Erythroblast (primary cell): Measurements from ENCODE around the gene HJURP.
A peak's percentile ranks its signal among the peaks of the same experiment; 100 is the strongest.
"Not testable (repeated sequence)": the region's sequence is repeated elsewhere in the genome, so short reads cannot be mapped to it uniquely, and the experiment has no call there.

ENCODE experiments used
- DNase-seq, 2 experiments: peaks; one replicate each; lab custom pipeline; 2025; lab: John Stamatoyannopoulos, UW
- GATA1 ChIP-seq: IDR thresholded peaks from 2 replicates; pipeline ENCODE4 v1.6.1; 2011; ENCODE audit warnings: low read depth, mild to moderate bottlenecking, control low read depth, low read length, moderate library complexity
- POLR2A ChIP-seq: IDR thresholded peaks from 2 replicates; pipeline ENCODE4 v1.6.1; 2011; ENCODE audit warnings: mild to moderate bottlenecking, low read length

Gene HJURP, protein sequence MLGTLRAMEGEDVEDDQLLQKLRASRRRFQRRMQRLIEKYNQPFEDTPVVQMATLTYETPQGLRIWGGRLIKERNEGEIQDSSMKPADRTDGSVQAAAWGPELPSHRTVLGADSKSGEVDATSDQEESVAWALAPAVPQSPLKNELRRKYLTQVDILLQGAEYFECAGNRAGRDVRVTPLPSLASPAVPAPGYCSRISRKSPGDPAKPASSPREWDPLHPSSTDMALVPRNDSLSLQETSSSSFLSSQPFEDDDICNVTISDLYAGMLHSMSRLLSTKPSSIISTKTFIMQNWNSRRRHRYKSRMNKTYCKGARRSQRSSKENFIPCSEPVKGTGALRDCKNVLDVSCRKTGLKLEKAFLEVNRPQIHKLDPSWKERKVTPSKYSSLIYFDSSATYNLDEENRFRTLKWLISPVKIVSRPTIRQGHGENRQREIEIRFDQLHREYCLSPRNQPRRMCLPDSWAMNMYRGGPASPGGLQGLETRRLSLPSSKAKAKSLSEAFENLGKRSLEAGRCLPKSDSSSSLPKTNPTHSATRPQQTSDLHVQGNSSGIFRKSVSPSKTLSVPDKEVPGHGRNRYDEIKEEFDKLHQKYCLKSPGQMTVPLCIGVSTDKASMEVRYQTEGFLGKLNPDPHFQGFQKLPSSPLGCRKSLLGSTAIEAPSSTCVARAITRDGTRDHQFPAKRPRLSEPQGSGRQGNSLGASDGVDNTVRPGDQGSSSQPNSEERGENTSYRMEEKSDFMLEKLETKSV

GRCh38 chr2:233854241-233854981 lies at the start of gene HJURP:
Gene HJURP (minus strand): TSS chr2:233854535. CDS start chr2:233854500, 35 bp downstream.
- DNase-seq: peak; percentile 98
- TF ChIP-seq GATA1 (no peak), POLR2A (peak; percentile 94)

- no peak for DNase-seq
- no peak for TF ChIP-seq POLR2A
Observed at GRCh38 chr2:233901884-233902283, 47.5 kb upstream of the HJURP start.

DNA sequence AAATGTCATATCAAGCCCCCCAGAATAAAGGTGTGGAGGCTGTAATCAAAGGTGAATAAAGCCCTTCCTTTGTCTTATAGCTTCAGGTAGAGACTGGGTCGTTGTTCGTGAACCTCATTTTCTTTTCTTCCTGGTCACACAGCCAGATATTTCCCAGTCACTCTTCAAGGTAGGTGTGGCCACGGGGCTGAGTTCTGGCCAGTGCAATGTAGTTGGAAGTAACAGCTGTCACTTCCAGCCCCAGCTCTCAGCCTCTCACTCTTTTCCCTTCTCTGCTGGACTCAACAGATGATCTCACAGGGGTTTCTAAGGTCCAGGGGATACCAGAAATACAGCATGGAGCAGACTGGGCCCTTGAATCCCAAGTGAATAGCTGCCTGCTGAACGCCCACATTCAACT lies 47.0 kb upstream of the HJURP start:
- TF ChIP-seq GATA1: no peak
- no peak for TF ChIP-seq POLR2A
- DNase-seq: no peak

GRCh38 chr2:233896253-233896652 lies 41.9 kb upstream of the HJURP start:
- DNase-seq: not testable (repeated sequence)

DNA sequence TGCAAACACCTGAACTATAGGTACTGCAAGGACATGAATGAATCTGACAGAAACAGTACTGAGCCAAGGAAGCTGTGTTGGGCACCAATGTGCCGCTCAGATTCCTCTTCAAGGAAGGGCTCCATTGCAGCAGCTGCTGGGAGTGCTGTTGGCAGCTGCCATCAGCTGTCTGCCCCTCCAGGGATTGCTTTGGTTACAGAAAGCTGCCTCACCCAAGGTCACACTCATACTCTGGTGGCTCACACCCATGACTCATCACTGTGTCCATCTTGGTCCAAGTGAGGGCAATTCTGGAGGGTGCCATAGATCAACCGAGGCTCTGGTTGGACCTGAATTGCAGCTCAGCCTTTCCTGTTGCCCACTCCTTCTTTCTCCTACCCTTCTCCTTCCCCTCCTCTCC lies 38.5 kb upstream of the HJURP start:
- TF ChIP-seq GATA1 (no peak), POLR2A (no peak)
- DNase-seq: peak in 1 of 2 experiments; percentile 17

- TF ChIP-seq GATA1 (no peak), POLR2A (no peak)
- peak in 1 of 2 experiments; percentile 3 for DNase-seq
Observed at GRCh38 chr2:233882353-233882752, 28.0 kb upstream of the HJURP start.

DNA sequence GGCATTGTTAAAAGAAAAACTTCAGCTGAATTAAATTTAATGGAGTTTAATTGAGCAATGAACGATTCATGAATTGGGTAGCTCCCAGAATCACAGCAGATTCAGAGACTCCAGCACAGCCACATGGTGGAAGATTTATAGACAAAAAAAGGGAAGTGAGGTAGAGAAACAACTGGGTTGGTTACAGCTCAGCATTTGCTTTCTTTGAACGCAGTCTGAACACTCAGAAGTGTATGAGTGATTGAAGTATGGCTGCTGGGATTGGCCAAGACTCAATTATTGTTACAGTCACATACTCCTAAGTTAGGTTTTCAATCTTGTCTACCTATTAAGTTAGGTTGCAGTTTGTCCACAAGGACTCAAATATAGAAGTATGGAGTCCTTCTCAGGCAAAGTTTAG lies 17.8 kb upstream of the HJURP start:
- not testable (repeated sequence) for DNase-seq

DNA sequence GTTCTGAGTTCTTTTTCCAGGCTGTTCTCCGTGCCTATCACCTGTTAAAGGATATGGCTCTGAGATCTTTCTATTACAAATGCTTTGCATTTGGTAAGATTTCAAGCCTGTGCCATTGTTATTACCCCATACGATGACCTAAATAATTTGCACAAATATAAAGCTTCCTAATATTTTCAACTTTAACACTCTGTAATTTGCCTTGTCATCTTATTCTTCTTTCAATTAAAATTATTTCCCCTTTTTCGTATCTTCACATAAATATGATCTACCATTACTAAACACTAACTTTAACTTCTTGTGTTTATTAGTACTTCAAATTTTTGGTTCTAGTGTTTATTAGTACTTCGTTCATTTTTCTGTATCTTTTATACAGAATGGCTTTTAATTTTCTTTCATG lies 17.1 kb upstream of the HJURP start:
- TF ChIP-seq POLR2A: no peak
- no peak for TF ChIP-seq GATA1
- DNase-seq: no peak

GRCh38 chr2:233867993-233868532 lies 13.7 kb upstream of the HJURP start, which contains the start of gene MSL3B:
Gene MSL3B (minus strand): TSS chr2:233868386.
- peak; percentile 79 to 84 for DNase-seq

GRCh38 chr2:233866479-233866878 lies 12.1 kb upstream of the HJURP start:
- TF ChIP-seq GATA1: no peak
- TF ChIP-seq POLR2A: no peak
- no peak for DNase-seq

More at GRCh38 chr2:233867993-233868532, 13.7 kb upstream of the HJURP start, which contains the start of gene MSL3B:
- no peak for TF ChIP-seq GATA1
- TF ChIP-seq POLR2A: peak; percentile 46

GRCh38 chr2:233865838-233866237 lies 11.5 kb upstream of the HJURP start:
- peak in 1 of 2 experiments; percentile 13 for DNase-seq
- no peak for TF ChIP-seq GATA1
- no peak for TF ChIP-seq POLR2A

GRCh38 chr2:233862261-233862768 lies 8.0 kb upstream of the HJURP start:
- no peak for TF ChIP-seq POLR2A
- no peak for TF ChIP-seq GATA1
- DNase-seq: no peak

DNA sequence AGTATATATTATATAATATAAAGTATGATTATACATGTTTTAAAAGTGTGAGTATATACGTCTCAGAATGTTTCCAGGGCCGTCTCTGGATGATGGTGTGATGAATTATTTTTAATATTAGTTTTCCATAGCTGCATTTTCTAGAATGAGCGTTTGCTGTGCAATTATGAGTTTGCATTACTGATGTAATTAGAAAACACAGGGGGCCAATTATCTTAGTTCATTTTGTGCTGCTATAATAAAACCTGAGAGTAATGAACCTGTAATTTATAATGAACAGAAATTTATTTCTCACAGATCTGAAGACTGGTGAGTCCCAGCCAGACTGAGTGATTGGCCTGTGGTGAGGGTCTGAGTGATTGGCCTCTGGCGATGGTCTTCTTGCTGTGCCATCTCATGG lies 4.0 kb upstream of the HJURP start:
- no peak for TF ChIP-seq POLR2A
- TF ChIP-seq GATA1: no peak
- DNase-seq: peak in 1 of 2 experiments; percentile 67
